GM23248 (cell line): ENCODE data around the gene FBXO10.
"Not testable (repeated sequence)": the region's sequence is repeated elsewhere in the genome, so short reads cannot be mapped to it uniquely, and the experiment has no call there.

ENCODE experiments used
- EZH2 ChIP-seq: fragments of 200-600 bp; sonication (generic); IDR thresholded peaks from 2 replicates; pipeline ENCODE4 v1.6.1; 2018; ENCODE audit warnings: antibody characterized with exemption, mild to moderate bottlenecking; ENCODE audit not compliant: insufficient read depth, poor library complexity, severe bottlenecking
- EZH2phosphoT487 ChIP-seq: fragments of 200-600 bp; sonication (generic); IDR thresholded peaks from 2 replicates; pipeline ENCODE4 v1.6.1; 2018; ENCODE audit warnings: antibody characterized with exemption, moderate library complexity, mild to moderate bottlenecking, low read depth; ENCODE audit not compliant: insufficient read depth

DNA sequence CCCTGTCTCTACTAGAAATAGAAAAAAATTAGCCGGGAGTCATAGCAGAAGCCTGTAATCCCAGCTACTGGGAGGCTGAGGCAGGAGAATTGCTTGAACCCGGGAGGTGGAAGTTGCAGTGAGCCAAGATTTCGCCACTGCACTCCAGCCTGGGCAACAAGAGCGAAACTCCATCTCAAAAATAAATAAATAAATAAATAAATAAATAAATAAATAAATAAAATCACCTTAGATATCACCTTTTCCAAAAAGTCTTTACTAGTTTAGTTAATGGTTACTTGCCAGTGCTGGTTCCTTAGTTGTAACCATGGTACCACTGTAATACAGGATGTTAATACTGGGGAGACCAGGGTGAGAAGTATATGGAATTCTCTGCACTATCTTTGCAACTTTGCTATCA is 25.9 kb upstream of the FBXO10 start:
- not testable (repeated sequence) for TF ChIP-seq EZH2, EZH2phosphoT487
